Stimulated activated CD8-positive, alpha-beta memory T cell treated with anti-CD3 and anti-CD28 coated beads, Interleukin-7, amount 100 ng/mL, for 48 hours (primary cell): Measurements from ENCODE around the gene C1orf105.

ENCODE experiments used
- DNase-seq, 2 donors: peaks; one replicate each; pipeline ENCODE4 v3.0.0-alpha.2; 2020; ENCODE audit warnings: low read depth in 1 of 2; ENCODE audit errors: extremely low read depth in 1 of 2

The C1orf105 gene

DNA sequence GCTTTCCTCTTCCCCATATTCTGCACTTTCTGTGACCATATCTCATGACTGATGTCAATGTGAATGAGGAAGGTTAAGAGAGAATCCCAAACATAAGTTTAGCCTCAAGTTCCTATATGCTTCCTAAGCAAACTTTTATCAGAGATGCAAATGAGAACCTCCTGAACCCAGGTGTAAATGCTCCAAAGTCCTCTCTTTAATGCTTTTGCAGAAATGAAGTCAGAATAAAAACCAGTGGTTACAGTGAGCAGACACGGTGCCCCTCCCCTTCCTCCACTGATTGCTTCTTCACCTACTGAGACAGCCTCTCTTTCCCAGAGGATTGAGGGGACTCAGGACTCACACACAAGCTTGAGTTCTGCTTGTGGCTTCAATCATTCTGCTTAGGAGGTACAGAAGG lies 35.0 kb downstream of the C1orf105 start:
- no peak for DNase-seq

DNA sequence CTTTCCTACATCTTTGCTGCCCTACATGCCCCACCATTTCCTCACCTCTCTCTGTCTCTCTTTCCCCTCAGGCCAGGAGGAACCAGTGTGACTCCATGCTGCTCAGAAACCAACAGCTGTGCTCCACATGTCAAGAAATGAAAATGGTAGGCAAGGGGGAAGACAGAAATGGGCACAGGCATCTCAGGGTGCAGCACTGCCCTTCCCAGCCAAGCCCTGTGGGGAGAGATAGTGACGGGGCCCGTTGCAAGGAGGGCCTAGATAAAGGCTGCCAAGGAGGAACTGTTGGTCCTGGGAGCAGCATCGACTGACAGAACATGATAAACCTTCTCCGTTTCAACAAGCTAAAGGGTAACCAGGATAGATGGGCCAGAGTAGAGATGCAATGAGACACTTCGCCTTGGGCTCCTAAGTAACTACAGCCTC lies 35.9 kb downstream of the C1orf105 start:
- no peak for DNase-seq

DNA sequence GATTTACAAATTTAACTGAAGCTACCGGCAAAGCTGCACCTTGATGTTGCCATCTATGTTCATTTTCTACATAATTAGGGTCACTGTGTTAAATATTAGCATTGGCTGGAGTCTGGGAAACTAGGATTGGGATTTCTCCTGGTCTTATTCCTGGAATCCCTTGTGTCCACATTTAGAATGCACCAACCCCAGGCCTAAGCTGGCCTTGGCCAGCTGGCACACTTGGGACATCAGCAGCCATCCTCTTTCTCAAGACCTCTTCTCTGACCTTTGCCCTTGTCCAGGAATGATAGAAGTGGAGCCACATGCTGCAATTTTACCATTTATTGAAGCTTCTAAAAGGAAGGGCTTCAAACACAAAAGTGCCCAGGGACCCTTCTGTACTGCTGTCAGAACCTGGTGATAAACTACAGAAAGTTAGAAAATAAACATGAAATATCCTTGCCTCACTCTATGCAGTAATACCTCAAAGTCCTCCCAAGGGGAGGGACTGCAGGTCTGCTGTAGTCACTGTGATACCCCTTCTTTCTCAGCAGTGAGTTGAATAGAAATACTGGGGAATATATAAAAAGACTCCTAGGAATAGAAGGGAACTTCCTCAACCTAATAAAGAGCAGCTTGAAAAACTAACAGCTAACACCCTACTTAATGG lies 37.1 kb downstream of the C1orf105 start:
- DNase-seq = no peak

DNA sequence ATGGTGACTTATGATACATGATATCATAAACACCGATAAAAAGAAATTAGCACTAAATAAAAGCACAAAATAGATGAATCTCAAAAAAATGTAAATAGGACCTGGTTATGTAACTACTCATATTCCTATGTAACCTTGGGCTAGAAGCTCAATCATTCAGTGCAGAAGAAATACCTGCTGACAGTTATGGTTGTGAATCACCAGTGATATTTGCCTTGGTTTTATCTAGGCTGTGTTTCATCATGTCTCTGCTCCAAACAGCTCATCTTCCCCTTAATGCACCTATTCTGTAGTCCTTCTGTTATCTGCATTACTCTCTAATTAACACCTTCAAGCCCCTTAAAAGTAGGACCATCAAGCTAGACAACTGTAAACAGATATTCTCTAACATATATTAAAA lies 39.7 kb downstream of the C1orf105 start:
- DNase-seq = no peak

DNA sequence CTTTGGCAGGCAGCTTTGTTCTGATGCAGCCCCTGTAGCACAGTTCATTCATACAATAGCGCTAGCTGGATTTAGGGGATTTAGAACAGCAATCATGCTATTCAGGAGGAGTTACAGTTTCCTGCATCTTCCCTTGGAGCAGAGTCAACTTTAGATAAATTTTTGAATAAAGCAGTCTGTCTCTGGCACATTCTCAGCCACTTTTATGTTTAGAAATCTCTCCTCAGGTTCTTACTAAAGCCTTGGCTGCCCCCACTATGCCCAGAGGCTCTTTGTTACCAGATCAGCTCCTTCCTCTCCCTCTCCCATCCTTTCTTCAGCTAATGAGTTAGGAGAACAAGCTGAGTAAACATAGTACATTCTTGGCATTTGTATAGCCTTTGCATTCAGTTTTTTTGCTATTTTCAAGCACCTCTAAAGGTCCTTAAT lies 40.4 kb downstream of the C1orf105 start:
- DNase-seq = no peak

DNA sequence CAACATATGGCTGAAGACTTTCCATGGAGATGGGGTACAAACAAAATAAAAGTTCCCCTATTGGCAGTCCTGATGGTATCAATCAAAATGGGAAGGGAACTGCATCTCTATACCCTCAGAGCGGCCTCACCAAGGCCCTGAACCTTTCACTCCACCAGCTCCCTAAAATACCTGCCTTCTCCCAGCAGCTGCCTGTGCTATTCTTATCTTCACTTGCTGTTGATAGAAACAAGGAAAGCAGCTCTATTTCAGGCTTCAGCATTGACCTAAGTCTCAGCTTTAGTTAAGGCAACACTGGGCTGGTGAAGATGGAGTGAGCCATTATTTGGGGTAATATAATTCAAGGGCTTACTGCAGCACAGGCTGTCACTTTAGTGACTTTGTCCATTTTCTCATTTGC lies 45.1 kb downstream of the C1orf105 start:
- no peak for DNase-seq

DNA sequence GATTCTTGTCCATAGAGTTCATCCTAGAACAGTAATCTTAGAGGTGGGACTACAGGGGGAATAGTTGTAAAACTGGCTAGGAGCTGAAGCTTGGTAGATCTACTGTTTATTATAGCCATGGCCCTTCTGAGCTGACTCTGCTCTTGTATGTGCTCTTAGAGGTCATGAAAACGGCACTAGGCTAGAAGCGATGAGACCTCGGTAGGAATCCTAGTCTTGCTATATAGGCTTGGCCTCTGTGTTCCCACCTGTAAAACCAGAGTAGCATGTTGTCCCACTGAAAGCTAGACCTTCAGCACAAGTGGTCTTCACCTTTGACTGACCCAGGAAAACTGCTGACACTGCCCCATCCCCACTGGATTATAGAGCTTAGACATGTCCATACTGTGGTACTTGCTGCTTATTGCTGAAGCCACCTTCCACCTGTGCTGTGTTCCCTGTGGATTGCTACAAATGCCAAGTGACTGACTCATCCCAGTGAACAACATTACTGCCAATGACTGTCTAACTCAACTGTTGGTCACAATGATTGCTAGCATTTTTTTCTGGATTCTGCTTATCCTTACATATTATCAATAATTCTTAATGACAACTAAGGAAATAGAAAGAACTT lies 46.4 kb downstream of the C1orf105 start:
- no peak for DNase-seq

DNA sequence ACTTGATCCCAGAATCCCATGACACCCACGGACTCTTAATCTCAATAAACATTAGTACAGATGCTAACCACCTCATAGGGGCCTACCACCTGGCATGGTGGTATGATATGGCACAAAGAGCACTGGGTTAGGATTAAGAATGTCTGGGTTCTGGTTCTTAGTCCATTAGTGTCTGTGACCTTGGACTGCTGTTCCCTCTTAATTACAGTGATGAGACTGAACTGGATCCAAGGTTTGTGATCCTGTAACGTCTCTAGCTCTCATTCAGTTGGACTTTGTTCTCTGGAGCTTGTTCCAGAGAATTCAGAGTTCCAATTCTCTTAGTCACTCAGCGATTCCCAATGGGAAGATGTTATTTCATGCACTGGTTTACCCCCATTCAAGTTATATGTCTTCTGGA lies 47.0 kb downstream of the C1orf105 start:
- no peak for DNase-seq

DNA sequence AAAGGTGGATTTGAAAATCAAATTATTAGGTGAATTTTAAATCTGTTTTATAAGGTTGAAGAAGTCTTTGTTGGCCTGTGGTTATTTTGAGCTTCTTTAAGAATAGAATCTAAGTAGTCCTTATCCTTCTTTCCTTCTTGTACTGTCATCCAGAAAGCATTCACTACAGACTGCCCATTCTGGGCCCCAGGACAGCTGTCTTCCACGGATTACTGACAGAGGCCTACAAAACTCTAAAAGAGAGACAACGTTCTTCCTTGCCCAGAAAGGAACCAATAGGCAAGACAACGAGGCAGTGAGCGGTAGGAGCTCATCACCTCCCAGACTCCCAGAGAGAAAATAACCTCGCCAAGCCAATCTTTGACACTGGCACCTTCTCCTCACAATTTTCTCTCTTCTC lies 47.8 kb downstream of the C1orf105 start:
- no peak for DNase-seq

DNA sequence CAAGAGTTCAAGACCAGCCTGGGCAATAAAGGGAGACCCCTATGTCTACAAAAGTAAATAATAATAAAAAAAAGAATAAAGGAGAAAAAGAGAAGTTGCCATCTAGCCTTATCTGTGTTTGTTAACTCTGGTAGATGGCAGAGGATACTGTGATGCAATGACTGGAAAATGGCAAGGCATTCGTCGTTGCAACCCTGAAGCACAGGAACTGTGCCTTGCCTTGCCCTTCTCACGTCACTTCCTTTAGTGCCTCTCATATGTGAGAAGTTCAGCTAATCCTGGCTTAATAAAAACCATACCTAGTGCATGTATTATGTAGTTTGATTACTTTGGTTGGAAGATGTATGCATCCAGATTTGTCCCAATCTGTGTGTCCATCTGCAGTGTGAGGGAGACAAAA lies 49.2 kb downstream of the C1orf105 start:
- DNase-seq = no peak

DNA sequence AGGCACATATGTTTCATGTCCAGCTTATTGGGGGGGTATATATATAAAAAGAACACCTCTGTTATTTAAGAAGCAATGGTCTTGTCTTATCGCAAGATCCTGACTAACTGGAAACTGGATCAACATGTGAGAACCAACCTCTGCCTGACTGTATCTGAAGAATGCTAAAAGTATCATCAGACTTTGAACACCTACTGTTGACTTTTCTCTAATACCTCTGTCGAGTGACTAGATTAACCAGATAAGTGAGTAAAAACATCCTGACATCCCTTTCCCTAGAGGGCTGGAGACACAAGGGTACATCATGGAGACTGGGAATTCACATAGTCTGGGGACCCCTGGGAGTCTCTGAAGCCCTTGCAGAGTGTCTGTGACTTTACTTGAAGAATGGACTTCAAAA lies 49.7 kb downstream of the C1orf105 start:
- DNase-seq = no peak

DNA sequence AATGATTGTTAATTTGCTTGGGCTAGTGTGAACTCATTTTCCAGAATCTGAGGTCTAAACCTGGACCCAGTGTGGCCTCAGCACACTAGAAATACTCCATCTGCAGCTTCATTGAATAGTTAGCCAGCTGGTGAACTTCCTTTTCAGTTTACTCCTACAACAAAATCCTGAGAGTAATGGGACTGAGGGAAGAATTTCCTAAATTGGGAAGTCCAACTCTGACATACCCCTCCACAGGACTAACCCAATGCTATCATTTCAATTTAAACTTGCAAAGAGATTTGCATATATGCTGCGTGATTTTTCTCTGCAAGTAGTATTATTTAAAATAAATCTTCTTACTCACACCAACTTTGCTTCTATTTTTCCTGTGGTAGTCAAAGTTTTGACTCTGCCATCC lies 51.2 kb downstream of the C1orf105 start:
- no peak for DNase-seq

DNA sequence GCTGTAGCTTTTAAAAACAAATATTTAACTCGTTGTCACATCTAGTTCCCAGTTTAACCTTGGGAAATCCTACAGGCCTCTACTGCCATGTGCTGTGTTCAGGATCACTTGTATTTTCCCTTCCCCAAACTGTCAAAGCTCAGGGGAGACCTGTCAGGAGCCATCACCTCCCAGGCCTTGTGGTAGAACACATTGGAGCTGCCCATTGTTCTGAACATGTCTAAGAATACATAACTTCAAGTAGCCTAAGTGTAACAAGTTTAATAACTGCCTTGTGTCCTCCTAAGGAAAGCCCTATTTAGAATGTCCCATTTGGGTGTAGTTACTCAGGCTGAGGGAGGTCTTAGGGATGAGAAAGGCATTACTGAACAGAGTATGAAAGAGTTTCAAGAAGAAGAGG lies 52.0 kb downstream of the C1orf105 start:
- no peak for DNase-seq

DNA sequence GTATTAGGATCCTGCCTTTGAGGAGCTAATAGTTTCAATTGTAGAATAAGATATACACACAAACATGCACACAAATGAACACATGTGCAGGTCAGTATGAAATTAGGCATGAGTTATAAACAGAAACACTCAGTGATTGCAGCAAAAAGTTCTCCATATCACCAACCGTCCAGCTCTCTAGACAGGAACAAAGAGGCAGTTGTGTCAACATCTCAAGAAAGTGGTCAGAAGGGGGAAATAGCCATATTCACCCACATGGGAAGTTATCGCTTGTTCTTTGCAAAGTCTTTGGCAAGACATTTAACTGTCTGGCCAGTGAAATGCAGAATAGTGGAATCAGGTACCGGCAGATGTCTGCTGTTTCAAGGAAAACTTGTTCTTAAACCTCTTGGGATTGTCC lies 52.8 kb downstream of the C1orf105 start:
- no peak for DNase-seq

DNA sequence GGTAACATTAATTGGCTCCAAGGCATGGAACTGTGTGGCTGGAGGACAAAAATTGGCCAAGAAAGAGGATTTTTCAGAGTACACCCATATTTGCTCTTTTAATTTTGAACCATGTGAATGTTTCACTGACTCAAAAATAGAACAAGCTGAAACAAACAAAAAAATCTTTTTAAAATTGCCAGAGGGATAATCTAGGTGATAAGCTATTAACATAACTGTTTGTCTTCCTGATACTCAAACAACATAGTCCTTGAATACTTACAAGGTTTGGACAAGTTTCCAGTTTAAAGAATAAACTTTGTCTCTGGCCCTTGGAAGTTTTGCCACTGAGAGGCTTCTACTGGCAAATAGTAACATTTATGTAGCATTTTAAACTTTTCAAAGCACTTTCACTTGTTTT lies 53.4 kb downstream of the C1orf105 start:
- DNase-seq = no peak

DNA sequence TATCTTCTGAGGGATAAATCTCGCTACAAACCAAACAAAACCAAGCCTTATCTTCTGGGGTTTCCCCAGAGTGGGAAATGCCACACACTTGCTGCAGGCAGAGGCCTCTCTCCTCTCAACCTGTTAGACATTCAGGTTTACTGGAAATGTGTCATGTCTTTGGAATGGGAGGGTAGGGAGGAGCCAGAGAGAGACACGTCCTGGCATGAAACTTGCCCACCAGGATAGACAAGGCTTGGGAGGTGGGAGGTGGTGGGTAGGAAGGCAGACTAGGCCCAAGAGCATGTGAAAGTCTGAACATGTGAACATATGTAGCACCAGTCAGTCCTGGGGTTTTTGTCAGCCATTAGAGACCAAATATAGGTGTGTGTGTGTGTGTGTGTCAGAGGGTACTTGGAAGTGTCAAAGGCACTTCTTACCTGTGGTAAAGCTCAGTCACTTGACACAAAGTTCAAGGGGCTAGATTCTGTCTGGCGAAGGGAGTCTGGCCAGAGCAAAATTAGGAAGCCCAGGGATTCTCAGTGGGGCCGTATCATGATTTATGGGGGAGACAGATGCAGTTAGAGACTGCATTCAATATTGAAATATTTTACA lies 55.8 kb downstream of the C1orf105 start:
- DNase-seq = no peak

DNA sequence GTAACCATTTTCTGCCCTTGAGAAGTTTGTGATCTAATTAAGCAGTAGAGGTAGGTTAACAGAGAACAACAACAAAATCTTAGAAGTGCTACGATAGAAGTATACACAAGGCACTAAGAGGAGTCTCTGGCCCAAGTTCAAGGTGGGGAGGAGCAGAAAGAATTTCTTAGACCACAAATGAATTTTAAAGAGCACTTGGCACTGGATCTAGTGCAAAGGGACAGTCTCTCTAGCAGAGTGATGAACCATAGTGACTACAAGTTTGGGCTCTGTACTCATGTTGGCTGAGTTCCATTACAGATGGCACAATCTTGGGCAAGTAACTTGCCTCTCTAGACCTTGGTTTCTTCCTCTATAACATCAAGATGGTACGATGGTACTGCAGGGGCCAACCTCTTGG lies 56.7 kb downstream of the C1orf105 start:
- no peak for DNase-seq

DNA sequence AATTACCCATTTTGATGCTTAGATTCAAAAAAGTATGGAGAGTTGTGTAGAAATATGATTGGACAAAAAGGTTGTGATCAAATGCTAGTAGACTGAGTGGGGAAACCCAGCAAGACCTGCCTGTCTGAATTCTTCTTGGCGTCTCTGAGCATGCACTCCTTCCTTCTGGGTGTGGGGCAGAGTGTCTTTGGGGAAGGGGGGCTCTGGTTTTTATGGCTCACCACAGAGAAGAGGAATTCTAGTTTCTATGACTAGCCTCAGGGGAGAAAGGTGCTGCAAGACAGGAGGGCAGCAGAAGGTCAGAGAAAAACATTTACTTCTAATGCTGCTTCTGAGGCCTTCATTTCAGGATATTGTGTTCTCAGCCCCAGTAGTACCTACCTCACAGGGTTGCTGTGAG lies 57.3 kb downstream of the C1orf105 start:
- DNase-seq = no peak

DNA sequence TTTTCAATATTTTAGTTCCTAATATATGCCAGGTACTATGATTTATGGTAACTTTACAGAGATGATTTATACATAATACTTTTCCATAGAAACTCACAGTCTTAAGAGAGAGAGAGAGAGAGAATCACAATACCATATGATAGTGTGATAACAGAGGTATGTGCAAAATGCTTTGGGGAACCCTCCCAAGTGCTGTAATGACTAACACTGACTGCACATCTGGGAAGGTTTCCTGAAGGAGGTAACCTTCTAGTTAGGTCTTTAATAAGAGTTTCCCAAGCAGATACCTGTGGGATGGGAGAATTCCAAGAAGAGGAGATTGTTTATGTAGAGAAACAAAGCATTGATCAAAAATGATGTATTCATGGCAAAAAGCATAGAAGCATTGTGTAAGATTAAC lies 58.0 kb downstream of the C1orf105 start:
- no peak for DNase-seq

DNA sequence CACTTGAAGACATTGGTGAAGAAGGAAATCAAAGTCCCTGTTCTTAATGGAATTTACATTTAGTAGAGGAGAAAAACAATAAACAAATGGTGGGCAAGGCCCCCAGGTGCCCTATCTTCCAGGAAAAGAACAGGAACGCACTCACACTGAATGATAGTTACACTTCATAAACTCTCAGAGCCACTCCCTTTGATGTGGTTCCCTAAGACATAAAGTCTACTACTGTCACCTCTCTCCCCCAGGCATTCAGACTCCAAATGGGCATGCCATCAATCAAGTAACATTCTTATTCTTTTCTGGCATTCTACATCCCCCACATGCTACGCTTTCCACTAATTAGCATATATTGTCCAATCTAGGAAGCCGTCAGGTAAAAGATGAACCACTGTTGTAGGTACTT lies 59.9 kb downstream of the C1orf105 start:
- DNase-seq = no peak

DNA sequence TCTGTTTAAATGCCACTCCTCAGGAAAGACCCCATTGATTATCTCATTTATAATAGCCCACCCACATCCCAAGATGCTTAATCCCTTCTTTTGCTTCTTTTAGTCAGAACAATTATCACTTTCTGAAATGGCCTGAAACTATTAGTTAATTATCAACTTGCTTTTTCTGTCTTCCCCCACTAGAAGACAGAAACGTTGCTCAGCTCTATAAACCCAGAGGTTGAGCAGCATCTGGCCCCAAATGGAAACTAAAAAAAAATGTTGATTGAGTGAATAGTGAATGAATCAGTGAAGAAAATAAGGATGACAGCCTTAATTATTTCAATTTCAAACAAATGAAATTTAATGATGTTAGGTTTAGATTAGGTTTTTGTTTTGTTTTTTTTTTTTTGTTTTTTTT lies 61.6 kb downstream of the C1orf105 start:
- no peak for DNase-seq

DNA sequence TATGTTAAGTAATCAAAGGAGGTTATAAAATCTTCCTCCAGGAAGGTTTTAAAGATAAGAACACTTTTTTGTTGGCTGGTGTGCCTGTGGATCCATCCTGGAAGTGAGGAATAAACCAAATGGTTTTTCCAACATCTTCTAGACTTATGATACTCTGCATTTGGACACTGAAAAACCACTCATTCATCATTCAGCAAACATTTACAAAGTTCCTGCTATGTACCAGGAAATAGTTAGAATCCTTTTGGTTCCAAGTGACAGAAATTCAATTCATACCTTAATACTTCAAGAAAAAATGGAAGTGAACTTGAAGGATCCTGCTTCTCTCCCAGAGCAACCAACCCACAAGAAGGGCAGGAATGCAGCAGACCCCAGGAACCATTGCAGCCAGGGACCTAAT lies 63.0 kb downstream of the C1orf105 start:
- DNase-seq = no peak

DNA sequence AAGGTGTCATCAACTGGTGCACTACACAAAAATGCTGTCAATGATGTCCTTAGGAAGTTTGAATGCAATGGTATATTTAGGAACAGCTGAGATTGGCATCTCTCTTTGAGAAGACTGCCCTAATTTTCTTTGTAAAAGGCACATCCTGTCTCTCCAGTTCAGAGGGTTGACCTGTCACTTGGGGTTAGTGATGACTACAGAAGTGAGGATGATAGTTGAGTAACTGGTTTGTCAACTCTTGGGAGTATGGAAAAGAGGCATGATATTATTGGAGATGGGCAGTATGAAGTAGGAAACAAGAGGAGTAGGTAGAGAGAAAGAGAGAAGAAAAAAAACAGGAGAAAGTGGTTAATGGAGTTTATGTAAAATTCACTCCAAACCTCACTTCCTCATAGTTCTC lies 63.8 kb downstream of the C1orf105 start:
- DNase-seq = no peak
